Anterior cingulate cortex (tissue), 58 donors: ENCODE results near the gene FAM177B.
"Not testable (repeated sequence)": the region's sequence is repeated elsewhere in the genome, so short reads cannot be mapped to it uniquely, and the experiment has no call there.

Source experiments
- DNase-seq, 58 donors: peaks; one replicate each; lab custom pipeline; 2025; lab: John Stamatoyannopoulos, UW

The FAM177B gene

DNA sequence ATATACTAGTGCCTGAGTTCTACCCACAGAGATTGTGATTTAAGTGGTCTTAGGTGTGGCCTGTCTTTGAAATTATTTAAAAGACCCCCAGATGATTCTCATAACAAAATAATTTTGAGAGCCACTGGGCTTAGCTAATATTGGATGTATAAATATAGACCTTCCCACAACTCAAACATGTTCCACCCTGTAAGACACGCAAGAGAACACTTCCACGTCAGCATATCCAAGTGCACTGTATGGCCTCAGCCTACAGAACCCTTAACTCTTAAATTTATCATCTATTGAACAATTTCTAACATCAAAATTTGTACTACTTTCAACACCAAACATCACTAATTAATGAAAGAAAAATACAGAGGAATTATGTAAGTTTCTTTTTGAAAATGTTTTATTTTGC is 2.5 kb downstream of the FAM177B start:
- DNase-seq: no peak

- DNase-seq: no peak
Measured at GRCh38 chr1:222739929-222740328, 2.9 kb downstream of the FAM177B start.

- not testable (repeated sequence) for DNase-seq
Measured at GRCh38 chr1:222741630-222742457, 4.8 kb downstream of the FAM177B start.

DNA sequence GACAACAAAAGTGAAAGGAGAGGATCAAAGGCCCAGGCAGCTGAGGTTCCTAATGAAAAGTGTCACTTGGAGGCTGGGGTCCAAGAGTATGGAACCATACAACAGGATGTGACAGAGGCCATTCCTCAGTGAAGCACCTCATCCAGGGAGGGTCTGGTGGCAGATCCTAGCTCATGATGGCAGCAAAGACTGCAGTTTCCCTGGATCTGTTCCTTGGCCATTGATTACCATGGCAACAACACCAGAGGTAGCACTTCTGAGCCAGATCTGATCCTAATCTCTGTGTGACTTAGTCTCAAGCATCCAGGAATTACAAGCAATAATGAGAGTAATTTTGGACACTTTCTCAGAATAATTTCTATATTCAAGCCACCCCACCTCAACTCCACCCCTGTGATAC is 12.9 kb downstream of the FAM177B start:
- peak in 2 of 58 donors; percentile 15 to 31 for DNase-seq

DNA sequence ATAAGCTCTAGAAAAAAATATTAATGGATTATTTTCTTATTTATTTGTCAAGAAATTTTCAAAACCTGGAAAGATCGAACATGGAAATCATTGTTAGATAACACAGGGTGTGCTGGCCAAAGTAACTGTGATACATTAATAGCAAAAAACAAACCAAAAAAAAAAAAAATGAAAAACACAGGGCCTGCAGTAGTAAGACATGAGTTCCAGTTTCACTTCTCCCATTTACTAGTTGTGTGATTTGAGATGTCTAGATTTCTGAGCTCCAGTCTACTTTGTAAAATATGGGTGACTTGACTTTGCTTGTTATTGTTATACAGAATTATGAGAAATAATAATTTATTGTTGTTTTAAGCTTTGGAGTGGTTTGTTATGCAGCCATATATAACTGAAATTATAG is 13.6 kb downstream of the FAM177B start:
- no peak for DNase-seq

DNA sequence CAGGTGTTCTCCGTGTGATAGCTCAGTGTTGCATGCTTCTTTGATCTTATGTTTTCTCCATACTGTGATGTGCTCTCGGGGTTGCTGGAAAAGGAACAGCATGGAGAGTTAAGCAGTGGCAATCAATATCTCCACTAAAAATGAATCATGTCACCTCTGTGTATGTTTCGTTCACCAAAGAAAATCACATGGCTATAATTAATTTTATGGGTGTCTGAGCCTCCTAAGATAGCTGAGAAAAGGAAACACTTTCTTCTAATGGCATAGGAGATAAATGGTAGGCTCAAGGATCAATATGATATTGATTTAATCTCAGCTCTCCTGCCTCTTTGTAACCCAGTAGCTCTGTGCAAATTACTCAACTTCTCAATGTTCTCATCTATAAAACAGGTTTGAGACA is 14.3 kb downstream of the FAM177B start:
- DNase-seq: no peak

GRCh38 chr1:222754366-222755139 is 17.6 kb downstream of the FAM177B start:
- peak in 28 of 58 donors; percentile 3 to 59 (median 19) for DNase-seq

DNA sequence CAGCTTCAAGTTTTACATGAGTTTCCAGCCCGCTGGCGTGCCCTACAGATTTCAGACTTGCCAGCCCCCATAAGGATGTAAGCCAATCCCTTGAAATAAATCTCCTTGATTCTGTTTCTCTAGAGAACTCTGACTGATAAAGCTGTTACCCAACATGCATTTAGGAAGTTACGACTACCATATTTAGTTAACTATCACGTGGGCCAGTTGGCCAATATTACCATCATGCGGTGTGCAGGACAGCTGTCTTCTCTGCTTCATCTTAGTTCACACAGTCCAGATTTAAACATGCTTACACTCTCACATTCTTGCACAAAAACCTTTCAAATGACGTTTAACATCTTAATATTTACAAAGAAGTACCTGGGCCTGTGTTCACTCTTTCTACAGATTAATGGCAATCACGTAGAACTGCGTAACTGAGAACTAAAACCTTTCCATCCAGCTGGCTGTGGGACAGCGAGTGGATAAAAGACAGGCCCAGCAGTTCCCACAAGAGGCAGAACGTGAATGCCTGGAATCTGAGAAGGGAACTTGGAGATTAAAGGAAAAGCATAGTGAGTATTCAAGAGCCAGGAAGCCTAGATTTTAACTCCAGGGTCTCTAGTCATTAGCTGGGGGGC is 20.8 kb downstream of the FAM177B start:
- DNase-seq: peak in 2 of 58 donors; percentile 6 to 11

GRCh38 chr1:222759451-222760035 is 22.5 kb downstream of the FAM177B start:
- DNase-seq: no peak

GRCh38 chr1:222761083-222761482 is 24.1 kb downstream of the FAM177B start:
- no peak for DNase-seq

DNA sequence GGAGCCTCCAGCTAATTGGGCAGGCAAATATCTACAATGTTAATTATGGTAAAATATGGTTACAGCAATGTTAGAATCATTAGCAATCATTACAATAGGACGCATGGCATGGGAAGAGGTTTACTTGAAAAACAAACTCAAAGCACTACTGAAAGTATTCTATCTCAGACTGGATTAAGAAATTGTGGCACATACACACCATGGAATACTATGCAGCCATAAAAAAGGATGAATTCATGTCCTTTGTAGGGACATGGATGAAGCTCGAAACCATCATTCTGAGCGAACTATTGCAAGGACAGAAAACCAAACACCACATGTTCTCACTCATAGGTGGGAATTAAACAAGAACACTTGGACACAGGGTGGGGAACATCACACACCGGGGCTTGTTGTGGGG is 25.2 kb downstream of the FAM177B start:
- not testable (repeated sequence) for DNase-seq

GRCh38 chr1:222767152-222767571 is 30.2 kb downstream of the FAM177B start:
- no peak for DNase-seq

GRCh38 chr1:222768592-222768991 is 31.6 kb downstream of the FAM177B start:
- DNase-seq: no peak

DNA sequence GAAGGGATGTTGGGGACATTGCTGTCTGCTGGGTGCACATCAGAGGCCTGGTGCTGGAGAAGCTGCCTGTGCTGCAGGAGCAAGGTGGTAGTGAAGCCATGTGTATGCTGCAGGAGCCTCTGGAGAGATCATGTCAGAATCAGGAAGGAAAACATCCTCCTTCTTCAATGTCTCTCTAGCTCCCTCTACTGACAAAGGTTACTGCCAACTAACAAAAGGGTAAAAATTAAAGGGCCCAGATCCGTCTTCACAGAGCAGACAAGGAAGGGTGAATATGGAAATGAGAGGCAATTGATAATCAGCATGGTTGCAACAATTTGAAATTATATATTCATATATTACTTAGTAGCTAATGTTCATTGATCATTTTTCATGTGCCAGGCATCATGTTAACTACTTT is 32.2 kb downstream of the FAM177B start:
- DNase-seq: no peak

DNA sequence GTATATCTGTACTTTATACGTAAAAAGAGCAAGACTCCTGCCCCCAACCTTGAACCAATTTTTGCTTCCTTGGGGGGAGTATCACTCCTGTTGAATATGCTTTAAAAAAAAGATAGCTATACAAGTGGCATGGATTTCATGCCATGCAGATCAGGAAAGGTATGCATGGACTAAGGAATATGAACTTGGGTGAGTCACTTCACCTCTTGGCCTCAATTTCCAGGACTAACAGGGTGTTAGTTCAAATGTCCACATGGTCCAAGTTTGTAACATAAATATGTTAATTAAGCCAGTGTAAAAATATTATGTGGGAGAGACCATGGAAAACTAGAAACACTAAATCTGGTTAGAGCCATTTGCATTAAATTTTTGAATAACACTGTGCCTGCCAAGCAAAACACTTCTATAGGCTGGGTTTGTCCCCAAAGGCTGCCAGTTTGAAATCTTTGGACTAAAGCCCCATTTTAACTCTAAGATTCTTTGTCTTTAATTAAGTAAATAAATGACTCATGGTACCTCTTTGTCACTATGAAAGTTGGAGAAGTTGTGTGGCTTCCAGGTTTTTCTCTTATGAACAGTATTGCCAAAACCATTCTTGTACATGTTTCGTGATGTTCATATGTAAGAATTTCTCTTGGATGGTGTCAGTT is 33.1 kb downstream of the FAM177B start:
- DNase-seq: no peak

- peak in 9 of 58 donors; percentile 4 to 38 (median 15) for DNase-seq
Measured at GRCh38 chr1:222772996-222773379, 36.0 kb downstream of the FAM177B start.

DNA sequence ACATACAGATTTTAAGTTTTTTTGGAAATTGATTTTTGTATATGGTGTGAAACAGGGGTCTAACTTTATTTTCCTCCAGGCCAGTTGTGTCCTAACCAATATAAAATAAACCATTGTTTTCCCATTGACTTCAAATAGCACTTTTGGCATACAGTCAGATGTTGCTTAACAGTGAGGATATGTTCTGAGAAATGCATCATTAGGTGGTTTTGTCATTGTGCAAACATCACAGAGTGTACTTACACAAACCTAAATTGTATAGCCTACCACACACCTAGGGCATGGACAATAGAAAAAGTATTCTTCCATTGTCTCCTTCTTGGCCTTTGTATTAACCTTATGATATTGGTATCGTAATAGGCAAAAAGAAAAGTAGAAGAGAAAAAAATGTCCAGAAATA is 40.5 kb downstream of the FAM177B start:
- no peak for DNase-seq

DNA sequence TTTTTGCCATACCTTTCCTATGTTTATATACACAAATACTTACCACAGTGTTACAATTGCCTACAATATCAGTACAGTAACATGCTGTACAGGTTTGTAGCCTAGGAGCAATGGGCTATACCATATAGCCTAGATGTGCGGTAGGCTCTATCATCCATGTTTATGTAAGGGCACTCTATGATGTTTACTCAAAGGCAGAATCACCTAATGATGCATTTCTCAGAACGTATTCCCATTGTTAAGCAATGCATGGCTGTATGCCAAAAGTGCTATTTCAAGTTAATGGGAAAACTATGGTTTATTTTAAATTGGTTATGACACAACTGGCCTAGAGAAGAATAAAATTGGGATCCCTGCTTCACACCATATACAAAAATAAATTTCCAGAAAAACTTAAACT is 41.0 kb downstream of the FAM177B start:
- DNase-seq: no peak

DNA sequence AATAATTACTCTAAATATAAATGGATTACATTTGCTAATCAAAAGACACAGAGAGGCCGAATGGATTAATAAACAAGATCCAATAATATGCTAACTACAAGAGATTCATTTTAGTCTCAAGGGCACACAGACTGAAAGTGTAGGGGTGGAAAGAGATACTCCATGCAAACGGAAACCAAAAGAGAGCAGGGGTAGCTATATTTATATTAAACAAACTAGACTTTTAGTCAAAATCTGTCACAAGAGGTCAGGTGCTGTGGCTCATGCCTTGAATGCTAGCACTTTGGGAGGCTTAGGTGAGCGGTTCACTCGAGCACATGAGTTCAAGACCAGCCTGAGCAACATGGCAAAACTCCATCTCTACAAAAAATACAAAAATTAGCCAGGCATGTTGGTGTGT is 44.2 kb downstream of the FAM177B start:
- DNase-seq: no peak

- DNase-seq: peak in 1 of 58 donors; percentile 23
Measured at GRCh38 chr1:222783051-222783450, 46.0 kb downstream of the FAM177B start.
